ENCODE results near the gene MOBP. TPM values are rescaled to one million over a fixed set of nuclear protein-coding genes. Genes with fewer than 3 reads are reported as not detected.

The MOBP gene
- total and polyA plus RNA-seq, 2 donors = 0.05 to 0.16 TPM

- no peak for DNase-seq (ENCODE audit: low read depth in 6 of 9, low spot score in 9 of 9)
- WGBS = 94% methylated on average over 11 of the region's 11 CpGs
- no peaks in the 10 kb centered on the region for H3K9me3 ChIP-seq (ENCODE audit: control insufficient read depth in 2 of 2, insufficient read depth in 1 of 2, low read length in 1 of 2)
- H3K4me1 ChIP-seq (ENCODE audit: control insufficient read depth in 2 of 2, insufficient read depth in 2 of 2, low read length in 2 of 2) = no peaks in the 10 kb centered on the region
- no peak overlapping the region for H3K27ac ChIP-seq (ENCODE audit: low read depth in 1 of 2, low read length in 1 of 2)
- H3K4me3 ChIP-seq (ENCODE audit: low read length in 2 of 2) = no peak overlapping the region
- peaks cover 0 to 3% of the 10 kb centered on the region in 2 donors for H3K27me3 ChIP-seq (ENCODE audit: control insufficient read depth in 2 of 2, insufficient read depth in 1 of 2, low read length in 1 of 2)
- H3K36me3 ChIP-seq (ENCODE audit: control insufficient read depth in 2 of 2, insufficient read depth in 2 of 2, low read length in 1 of 2) = no peaks in the 10 kb centered on the region
Measured at GRCh38 chr3:39429466-39429865, 38.0 kb upstream of the MOBP start.

- H3K9me3 ChIP-seq (ENCODE audit: control insufficient read depth in 2 of 2, insufficient read depth in 1 of 2, low read length in 1 of 2) = no peaks in the 10 kb centered on the region
- H3K36me3 ChIP-seq (ENCODE audit: control insufficient read depth in 2 of 2, insufficient read depth in 2 of 2, low read length in 1 of 2) = no peaks in the 10 kb centered on the region
- no peak for DNase-seq (ENCODE audit: low read depth in 6 of 9, low spot score in 9 of 9)
- peaks cover 0 to 3% of the 10 kb centered on the region in 2 donors for H3K27me3 ChIP-seq (ENCODE audit: control insufficient read depth in 2 of 2, insufficient read depth in 1 of 2, low read length in 1 of 2)
- 92% methylated on average over 5 of the region's 5 CpGs for WGBS
- H3K27ac ChIP-seq (ENCODE audit: low read depth in 1 of 2, low read length in 1 of 2) = no peak overlapping the region
- H3K4me1 ChIP-seq (ENCODE audit: control insufficient read depth in 2 of 2, insufficient read depth in 2 of 2, low read length in 2 of 2) = no peaks in the 10 kb centered on the region
- no peak overlapping the region for H3K4me3 ChIP-seq (ENCODE audit: low read length in 2 of 2)
Measured at GRCh38 chr3:39432342-39432741, 35.1 kb upstream of the MOBP start.

GRCh38 chr3:39433642-39434041, 33.8 kb upstream of the MOBP start:
- Histone ChIP-seq H3K9me3 (ENCODE audit: control insufficient read depth in 2 of 2, insufficient read depth in 1 of 2, low read length in 1 of 2) (no peaks in the 10 kb centered on the region), H3K4me1 (ENCODE audit: control insufficient read depth in 2 of 2, insufficient read depth in 2 of 2, low read length in 2 of 2) (no peaks in the 10 kb centered on the region), H3K27me3 (ENCODE audit: control insufficient read depth in 2 of 2, insufficient read depth in 1 of 2, low read length in 1 of 2) (peaks cover 0 to 3% of the 10 kb centered on the region in 2 donors), H3K27ac (ENCODE audit: low read depth in 1 of 2, low read length in 1 of 2) (no peak overlapping the region), H3K36me3 (ENCODE audit: control insufficient read depth in 2 of 2, insufficient read depth in 2 of 2, low read length in 1 of 2) (no peaks in the 10 kb centered on the region), H3K4me3 (ENCODE audit: low read length in 2 of 2) (no peak overlapping the region)
- 95% methylated on average over 3 of the region's 3 CpGs for WGBS
- no peak for DNase-seq (ENCODE audit: low read depth in 6 of 9, low spot score in 9 of 9)

GRCh38 chr3:39434574-39434973, 32.9 kb upstream of the MOBP start:
- Histone ChIP-seq H3K36me3 (ENCODE audit: control insufficient read depth in 2 of 2, insufficient read depth in 2 of 2, low read length in 1 of 2) (no peaks in the 10 kb centered on the region), H3K27ac (ENCODE audit: low read depth in 1 of 2, low read length in 1 of 2) (no peak overlapping the region), H3K27me3 (ENCODE audit: control insufficient read depth in 2 of 2, insufficient read depth in 1 of 2, low read length in 1 of 2) (no peaks in the 10 kb centered on the region), H3K9me3 (ENCODE audit: control insufficient read depth in 2 of 2, insufficient read depth in 1 of 2, low read length in 1 of 2) (no peaks in the 10 kb centered on the region), H3K4me1 (ENCODE audit: control insufficient read depth in 2 of 2, insufficient read depth in 2 of 2, low read length in 2 of 2) (no peaks in the 10 kb centered on the region), H3K4me3 (ENCODE audit: low read length in 2 of 2) (no peak overlapping the region)
- DNase-seq (ENCODE audit: low read depth in 6 of 9, low spot score in 9 of 9) = no peak
- WGBS = 90% methylated on average over 5 of the region's 5 CpGs

- Histone ChIP-seq H3K4me3 (ENCODE audit: low read length in 2 of 2) (no peak overlapping the region), H3K27ac (ENCODE audit: low read depth in 1 of 2, low read length in 1 of 2) (no peak overlapping the region), H3K27me3 (ENCODE audit: control insufficient read depth in 2 of 2, insufficient read depth in 1 of 2, low read length in 1 of 2) (no peaks in the 10 kb centered on the region), H3K9me3 (ENCODE audit: control insufficient read depth in 2 of 2, insufficient read depth in 1 of 2, low read length in 1 of 2) (no peaks in the 10 kb centered on the region), H3K4me1 (ENCODE audit: control insufficient read depth in 2 of 2, insufficient read depth in 2 of 2, low read length in 2 of 2) (no peaks in the 10 kb centered on the region), H3K36me3 (ENCODE audit: control insufficient read depth in 2 of 2, insufficient read depth in 2 of 2, low read length in 1 of 2) (no peaks in the 10 kb centered on the region)
- DNase-seq (ENCODE audit: low read depth in 6 of 9, low spot score in 9 of 9) = no peak
- WGBS = 88% methylated on average over 1 of the region's 1 CpG
Measured at GRCh38 chr3:39435006-39435748, 32.3 kb upstream of the MOBP start.

GRCh38 chr3:39438880-39439279, 28.6 kb upstream of the MOBP start:
- H3K27ac ChIP-seq (ENCODE audit: low read depth in 1 of 2, low read length in 1 of 2) = no peak overlapping the region
- no peak for DNase-seq (ENCODE audit: low read depth in 6 of 9, low spot score in 9 of 9)
- WGBS = 96% methylated on average over 4 of the region's 4 CpGs
- H3K27me3 ChIP-seq (ENCODE audit: control insufficient read depth in 2 of 2, insufficient read depth in 1 of 2, low read length in 1 of 2) = no peaks in the 10 kb centered on the region
- H3K36me3 ChIP-seq (ENCODE audit: control insufficient read depth in 2 of 2, insufficient read depth in 2 of 2, low read length in 1 of 2) = no peaks in the 10 kb centered on the region
- H3K4me1 ChIP-seq (ENCODE audit: control insufficient read depth in 2 of 2, insufficient read depth in 2 of 2, low read length in 2 of 2) = no peaks in the 10 kb centered on the region
- H3K9me3 ChIP-seq (ENCODE audit: control insufficient read depth in 2 of 2, insufficient read depth in 1 of 2, low read length in 1 of 2) = no peaks in the 10 kb centered on the region
- no peak overlapping the region for H3K4me3 ChIP-seq (ENCODE audit: low read length in 2 of 2)

- WGBS = 92% methylated on average over 8 of the region's 8 CpGs
- no peaks in the 10 kb centered on the region for H3K27me3 ChIP-seq (ENCODE audit: control insufficient read depth in 2 of 2, insufficient read depth in 1 of 2, low read length in 1 of 2)
- no peak overlapping the region for H3K27ac ChIP-seq (ENCODE audit: low read depth in 1 of 2, low read length in 1 of 2)
Measured at GRCh38 chr3:39440316-39440715, 27.2 kb upstream of the MOBP start.

GRCh38 chr3:39443530-39443929, 23.9 kb upstream of the MOBP start:
- DNase-seq (ENCODE audit: low read depth in 6 of 9, low spot score in 9 of 9) = no peak
- Histone ChIP-seq H3K36me3 (ENCODE audit: control insufficient read depth in 2 of 2, insufficient read depth in 2 of 2, low read length in 1 of 2) (no peaks in the 10 kb centered on the region), H3K27me3 (ENCODE audit: control insufficient read depth in 2 of 2, insufficient read depth in 1 of 2, low read length in 1 of 2) (peaks cover 0 to 2% of the 10 kb centered on the region in 2 donors), H3K4me1 (ENCODE audit: control insufficient read depth in 2 of 2, insufficient read depth in 2 of 2, low read length in 2 of 2) (no peaks in the 10 kb centered on the region), H3K4me3 (ENCODE audit: low read length in 2 of 2) (no peak overlapping the region), H3K27ac (ENCODE audit: low read depth in 1 of 2, low read length in 1 of 2) (no peak overlapping the region), H3K9me3 (ENCODE audit: control insufficient read depth in 2 of 2, insufficient read depth in 1 of 2, low read length in 1 of 2) (no peaks in the 10 kb centered on the region)
- WGBS = 95% methylated on average over 4 of the region's 4 CpGs

More at GRCh38 chr3:39440316-39440715, 27.2 kb upstream of the MOBP start:
- DNase-seq (ENCODE audit: low read depth in 6 of 9, low spot score in 9 of 9) = no peak
- Histone ChIP-seq H3K9me3 (ENCODE audit: control insufficient read depth in 2 of 2, insufficient read depth in 1 of 2, low read length in 1 of 2) (no peaks in the 10 kb centered on the region), H3K36me3 (ENCODE audit: control insufficient read depth in 2 of 2, insufficient read depth in 2 of 2, low read length in 1 of 2) (no peaks in the 10 kb centered on the region), H3K4me3 (ENCODE audit: low read length in 2 of 2) (no peak overlapping the region), H3K4me1 (ENCODE audit: control insufficient read depth in 2 of 2, insufficient read depth in 2 of 2, low read length in 2 of 2) (no peaks in the 10 kb centered on the region)

- no peak for DNase-seq (ENCODE audit: low read depth in 6 of 9, low spot score in 9 of 9)
- no peaks in the 10 kb centered on the region for H3K4me1 ChIP-seq (ENCODE audit: control insufficient read depth in 2 of 2, insufficient read depth in 2 of 2, low read length in 2 of 2)
- no peak overlapping the region for H3K27ac ChIP-seq (ENCODE audit: low read depth in 1 of 2, low read length in 1 of 2)
- H3K9me3 ChIP-seq (ENCODE audit: control insufficient read depth in 2 of 2, insufficient read depth in 1 of 2, low read length in 1 of 2) = no peaks in the 10 kb centered on the region
- H3K4me3 ChIP-seq (ENCODE audit: low read length in 2 of 2) = no peak overlapping the region
- 87% methylated on average over 2 of the region's 2 CpGs for WGBS
- peaks cover 0 to 2% of the 10 kb centered on the region in 2 donors for H3K27me3 ChIP-seq (ENCODE audit: control insufficient read depth in 2 of 2, insufficient read depth in 1 of 2, low read length in 1 of 2)
- no peaks in the 10 kb centered on the region for H3K36me3 ChIP-seq (ENCODE audit: control insufficient read depth in 2 of 2, insufficient read depth in 2 of 2, low read length in 1 of 2)
Measured at GRCh38 chr3:39445927-39446326, 21.6 kb upstream of the MOBP start.

Data from thymus (tissue), 11 donors.